HG03439 (cell line): ENCODE measurements around the gene RPP38.
A peak's percentile ranks its signal among the peaks of the same experiment; 100 is the strongest.

Source experiments
- ATAC-seq: cut with Tn5 transposase; IDR thresholded peaks from one replicate; pipeline ENCODE4 v1.9.1; 2021; ENCODE audit warnings: mild to moderate bottlenecking, moderate library complexity; ENCODE audit not compliant: unreplicated experiment

The RPP38 gene

GRCh38 chr10:15106352-15107013 is 9.3 kb downstream of the RPP38 start:
- ATAC-seq, result peak; percentile 87

- no peak for ATAC-seq
Measured at GRCh38 chr10:15112657-15113056, 15.5 kb downstream of the RPP38 start.

GRCh38 chr10:15113766-15114165 is 16.6 kb downstream of the RPP38 start:
- no peak for ATAC-seq

GRCh38 chr10:15116225-15116624 is 19.1 kb downstream of the RPP38 start:
- no peak for ATAC-seq

GRCh38 chr10:15118615-15119014 is 21.5 kb downstream of the RPP38 start:
- ATAC-seq, result no peak

- ATAC-seq, result no peak
Measured at GRCh38 chr10:15120523-15120922, 23.4 kb downstream of the RPP38 start.

GRCh38 chr10:15121707-15122106 is 24.6 kb downstream of the RPP38 start:
- no peak for ATAC-seq

GRCh38 chr10:15122477-15123030 is 25.4 kb downstream of the RPP38 start:
- ATAC-seq, result peak; percentile 80

DNA sequence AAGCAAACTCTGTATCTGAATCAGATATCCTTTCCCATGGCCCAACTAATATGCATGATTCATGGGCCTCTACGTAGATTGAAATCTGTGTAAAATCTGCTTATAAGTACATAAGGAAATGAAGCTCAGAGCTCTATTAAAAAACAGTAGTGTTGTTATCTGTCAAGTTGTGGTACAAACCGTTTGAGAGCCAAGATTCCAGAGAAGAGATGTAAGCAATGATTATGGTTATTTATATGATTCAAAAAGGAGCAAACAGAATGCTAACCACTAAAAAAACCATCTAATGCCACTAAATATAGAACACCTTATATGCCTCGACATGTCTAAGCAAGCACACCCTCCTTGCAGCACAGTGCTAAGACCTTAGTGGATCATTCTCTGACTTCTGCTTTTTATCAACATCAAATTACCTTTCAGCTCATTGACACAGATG is 26.6 kb downstream of the RPP38 start:
- ATAC-seq, result no peak

GRCh38 chr10:15124190-15124589 is 27.0 kb downstream of the RPP38 start:
- ATAC-seq, result no peak

- no peak for ATAC-seq
Measured at GRCh38 chr10:15124908-15125307, 27.8 kb downstream of the RPP38 start.

GRCh38 chr10:15131330-15131729 is 34.2 kb downstream of the RPP38 start:
- ATAC-seq, result no peak

DNA sequence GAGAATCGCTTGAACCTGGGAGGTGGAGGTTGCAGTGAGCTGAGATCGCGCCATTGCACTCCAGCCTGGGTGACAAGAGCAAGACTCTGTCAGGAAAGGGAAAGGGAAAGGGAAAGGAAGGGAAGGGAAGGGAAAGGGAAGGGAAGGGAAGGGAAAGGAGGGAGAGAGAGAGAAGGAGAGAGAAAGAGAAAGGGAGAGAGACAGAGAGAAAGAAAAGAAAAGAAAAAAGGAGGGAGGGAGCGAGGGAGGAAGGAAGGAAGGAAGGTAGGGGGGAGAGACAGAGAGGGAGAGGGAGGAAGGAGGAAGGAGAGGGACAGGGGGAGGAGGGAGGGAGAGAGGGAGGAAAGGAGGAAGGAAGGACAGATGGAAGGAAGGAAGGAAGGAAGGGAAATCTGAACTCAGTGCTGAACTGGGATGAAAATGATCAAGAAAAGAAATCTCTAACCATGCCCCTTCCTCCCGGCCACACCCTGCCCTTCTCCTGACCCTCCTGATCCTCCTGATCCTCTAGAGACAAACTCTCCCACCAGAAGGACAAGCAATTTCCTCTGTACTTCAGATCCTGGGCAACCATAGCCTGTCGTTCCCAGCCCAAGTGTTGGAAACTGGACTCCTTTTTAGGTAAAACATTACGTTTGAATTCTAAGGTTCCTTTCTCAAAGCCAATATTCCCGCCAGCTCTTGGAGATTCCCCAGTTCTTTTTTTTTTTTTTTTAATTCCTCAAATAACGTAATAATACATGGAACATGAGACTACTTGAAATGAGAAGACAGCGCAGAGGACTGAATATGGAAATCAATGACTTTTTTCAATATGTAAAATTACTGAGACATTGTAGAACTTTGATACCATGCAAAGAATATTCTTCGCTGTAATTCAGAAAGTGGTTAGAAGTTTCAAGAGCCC is 39.2 kb downstream of the RPP38 start:
- no peak for ATAC-seq

DNA sequence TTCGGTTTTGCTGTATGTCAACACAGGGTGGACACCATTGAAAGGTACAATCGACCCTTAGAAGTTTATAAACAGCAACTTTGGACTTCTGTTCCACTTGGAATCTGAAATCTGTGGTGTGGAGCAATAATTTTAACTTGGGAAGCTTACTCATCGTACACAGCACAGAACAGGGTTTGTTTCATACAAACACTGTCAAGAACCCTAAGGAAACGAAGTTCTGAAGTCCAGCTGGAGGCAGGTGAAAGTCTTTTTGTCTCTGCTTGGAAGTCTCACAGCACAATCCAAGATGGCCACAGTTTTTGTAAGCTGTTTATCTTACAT is 39.8 kb downstream of the RPP38 start:
- no peak for ATAC-seq

- ATAC-seq, result no peak
Measured at GRCh38 chr10:15137636-15138035, 40.5 kb downstream of the RPP38 start.

GRCh38 chr10:15140698-15141097 is 43.5 kb downstream of the RPP38 start:
- no peak for ATAC-seq

DNA sequence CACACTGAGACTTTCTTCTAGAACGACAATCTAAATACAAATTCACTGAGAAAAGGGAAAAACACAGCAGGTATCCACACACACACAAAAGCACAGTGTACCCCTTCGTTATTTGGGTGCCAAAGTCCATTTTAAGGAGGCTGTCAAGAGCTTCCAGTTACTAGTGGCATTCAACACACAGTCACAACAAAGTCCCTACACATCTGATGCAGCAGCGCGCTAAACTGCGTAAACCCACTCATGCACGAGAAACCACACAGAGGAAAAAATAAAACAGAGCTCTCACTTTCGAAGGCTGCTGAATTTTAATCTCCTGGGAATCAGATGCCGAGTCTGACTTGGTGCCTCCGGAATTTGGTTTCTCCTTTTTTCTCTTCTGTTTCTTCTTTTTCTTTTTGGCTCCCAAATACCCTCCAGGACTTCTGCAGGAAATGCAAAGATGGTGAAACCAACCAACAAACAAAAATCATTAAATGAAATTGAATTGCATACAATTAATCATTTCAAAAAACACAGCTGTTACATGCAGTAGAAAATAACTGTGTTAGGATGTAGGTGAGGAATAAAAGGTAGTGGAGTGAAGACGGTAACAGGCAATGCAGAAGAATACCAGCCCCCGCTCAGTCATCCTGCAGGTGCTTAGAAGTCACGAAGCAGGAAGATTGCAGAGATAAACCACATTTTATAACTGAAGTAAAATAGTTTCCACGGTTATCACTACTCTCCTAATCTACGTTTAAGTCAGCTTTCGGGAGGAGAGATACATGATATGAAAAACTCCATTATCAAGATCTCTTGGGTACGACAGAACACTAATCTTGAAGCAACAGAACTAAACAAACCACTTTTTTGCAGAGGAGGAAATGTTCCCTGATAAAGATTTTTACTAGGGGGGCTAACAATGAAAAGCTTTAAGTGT is 44.2 kb downstream of the RPP38 start:
- ATAC-seq, result no peak

- no peak for ATAC-seq
Measured at GRCh38 chr10:15144788-15145187, 47.6 kb downstream of the RPP38 start.

DNA sequence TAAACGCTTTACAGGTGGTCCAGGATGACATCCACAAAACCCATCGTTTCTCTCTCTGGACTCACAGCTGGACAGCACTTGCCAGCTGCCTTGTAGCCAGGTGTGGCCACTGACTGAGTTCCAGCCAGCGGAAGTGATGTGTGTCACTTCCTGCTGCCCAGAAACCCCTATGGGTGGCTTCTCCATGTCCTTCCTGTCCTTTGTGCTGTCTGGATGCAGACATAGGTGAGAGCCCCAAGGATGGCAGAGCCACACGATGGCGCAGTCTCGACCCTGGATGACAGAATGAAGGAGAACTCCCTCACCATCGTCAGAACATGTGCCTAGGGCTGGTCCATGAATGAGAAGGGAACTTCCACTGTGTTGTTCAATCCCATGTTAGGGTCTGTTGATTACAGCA is 49.2 kb downstream of the RPP38 start:
- ATAC-seq, result no peak

- no peak for ATAC-seq
Measured at GRCh38 chr10:15147594-15148392, 50.6 kb downstream of the RPP38 start.
